ENCODE data around the gene TAS1R3. TPM values are rescaled to one million over a fixed set of nuclear protein-coding genes. Genes with fewer than 3 reads are reported as not detected.

The TAS1R3 gene
- total RNA-seq, 1 experiment from 2014 or later, result 0.22 TPM

- peaks cover 3% of the 10 kb centered on the region; the same call in 1 of the 2 replicates for H3K4me1 Mint-ChIP-seq
- H3K4me3 Mint-ChIP-seq, result peak overlapping the region; percentile 82
- H3K9me3 Mint-ChIP-seq, result no peaks in the 10 kb centered on the region
- H3K27me3 Mint-ChIP-seq (ENCODE audit: low read depth), result peaks cover 5% of the 10 kb centered on the region; the same call in 1 of the 2 replicates
- no peak for TF ChIP-seq FOXK1 (CRISPR knock-in tag; IDR thresholded peaks at IDR 0.05)
- TF ChIP-seq GABPB1 (CRISPR knock-in tag; IDR thresholded peaks at IDR 0.05), result no peak
- no peak for TF ChIP-seq KAT7 (CRISPR knock-in tag; IDR thresholded peaks at IDR 0.05; ENCODE audit: borderline replicate concordance)
- TF ChIP-seq, protein P1, sequence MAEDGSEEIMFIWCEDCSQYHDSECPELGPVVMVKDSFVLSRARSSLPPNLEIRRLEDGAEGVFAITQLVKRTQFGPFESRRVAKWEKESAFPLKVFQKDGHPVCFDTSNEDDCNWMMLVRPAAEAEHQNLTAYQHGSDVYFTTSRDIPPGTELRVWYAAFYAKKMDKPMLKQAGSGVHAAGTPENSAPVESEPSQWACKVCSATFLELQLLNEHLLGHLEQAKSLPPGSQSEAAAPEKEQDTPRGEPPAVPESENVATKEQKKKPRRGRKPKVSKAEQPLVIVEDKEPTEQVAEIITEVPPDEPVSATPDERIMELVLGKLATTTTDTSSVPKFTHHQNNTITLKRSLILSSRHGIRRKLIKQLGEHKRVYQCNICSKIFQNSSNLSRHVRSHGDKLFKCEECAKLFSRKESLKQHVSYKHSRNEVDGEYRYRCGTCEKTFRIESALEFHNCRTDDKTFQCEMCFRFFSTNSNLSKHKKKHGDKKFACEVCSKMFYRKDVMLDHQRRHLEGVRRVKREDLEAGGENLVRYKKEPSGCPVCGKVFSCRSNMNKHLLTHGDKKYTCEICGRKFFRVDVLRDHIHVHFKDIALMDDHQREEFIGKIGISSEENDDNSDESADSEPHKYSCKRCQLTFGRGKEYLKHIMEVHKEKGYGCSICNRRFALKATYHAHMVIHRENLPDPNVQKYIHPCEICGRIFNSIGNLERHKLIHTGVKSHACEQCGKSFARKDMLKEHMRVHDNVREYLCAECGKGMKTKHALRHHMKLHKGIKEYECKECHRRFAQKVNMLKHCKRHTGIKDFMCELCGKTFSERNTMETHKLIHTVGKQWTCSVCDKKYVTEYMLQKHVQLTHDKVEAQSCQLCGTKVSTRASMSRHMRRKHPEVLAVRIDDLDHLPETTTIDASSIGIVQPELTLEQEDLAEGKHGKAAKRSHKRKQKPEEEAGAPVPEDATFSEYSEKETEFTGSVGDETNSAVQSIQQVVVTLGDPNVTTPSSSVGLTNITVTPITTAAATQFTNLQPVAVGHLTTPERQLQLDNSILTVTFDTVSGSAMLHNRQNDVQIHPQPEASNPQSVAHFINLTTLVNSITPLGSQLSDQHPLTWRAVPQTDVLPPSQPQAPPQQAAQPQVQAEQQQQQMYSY (CRISPR knock-in tag; IDR thresholded peaks at IDR 0.05), result no peak
- no peak for TF ChIP-seq NFE2L1 (CRISPR knock-in tag; IDR thresholded peaks at IDR 0.05)
- no peak for TF ChIP-seq ESRRA (CRISPR knock-in tag; IDR thresholded peaks at IDR 0.05; ENCODE audit: borderline replicate concordance)
- no peak for TF ChIP-seq ZNF138 (CRISPR knock-in tag; conservative IDR thresholded peaks at IDR 0.05)
- no peak for TF ChIP-seq NFATC4 (CRISPR knock-in tag; IDR thresholded peaks at IDR 0.05)
- no peak for TF ChIP-seq SP1 (CRISPR knock-in tag; conservative IDR thresholded peaks at IDR 0.05)
- TF ChIP-seq TCF7 (CRISPR knock-in tag; IDR thresholded peaks at IDR 0.05; ENCODE audit: low read depth), result no peak
- TF ChIP-seq PRRX2 (CRISPR knock-in tag; IDR thresholded peaks at IDR 0.05), result no peak
- TF ChIP-seq TEAD4 (CRISPR knock-in tag; IDR thresholded peaks at IDR 0.05), result no peak
- TF ChIP-seq, protein P2, sequence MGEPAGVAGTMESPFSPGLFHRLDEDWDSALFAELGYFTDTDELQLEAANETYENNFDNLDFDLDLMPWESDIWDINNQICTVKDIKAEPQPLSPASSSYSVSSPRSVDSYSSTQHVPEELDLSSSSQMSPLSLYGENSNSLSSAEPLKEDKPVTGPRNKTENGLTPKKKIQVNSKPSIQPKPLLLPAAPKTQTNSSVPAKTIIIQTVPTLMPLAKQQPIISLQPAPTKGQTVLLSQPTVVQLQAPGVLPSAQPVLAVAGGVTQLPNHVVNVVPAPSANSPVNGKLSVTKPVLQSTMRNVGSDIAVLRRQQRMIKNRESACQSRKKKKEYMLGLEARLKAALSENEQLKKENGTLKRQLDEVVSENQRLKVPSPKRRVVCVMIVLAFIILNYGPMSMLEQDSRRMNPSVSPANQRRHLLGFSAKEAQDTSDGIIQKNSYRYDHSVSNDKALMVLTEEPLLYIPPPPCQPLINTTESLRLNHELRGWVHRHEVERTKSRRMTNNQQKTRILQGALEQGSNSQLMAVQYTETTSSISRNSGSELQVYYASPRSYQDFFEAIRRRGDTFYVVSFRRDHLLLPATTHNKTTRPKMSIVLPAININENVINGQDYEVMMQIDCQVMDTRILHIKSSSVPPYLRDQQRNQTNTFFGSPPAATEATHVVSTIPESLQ (CRISPR knock-in tag; IDR thresholded peaks at IDR 0.05), result no peak
- TF ChIP-seq E2F5 (CRISPR knock-in tag; IDR thresholded peaks at IDR 0.05), result no peak
- TF ChIP-seq IRF1 (CRISPR knock-in tag; IDR thresholded peaks at IDR 0.05), result no peak
- no peak for TF ChIP-seq ZNF423 (CRISPR knock-in tag; IDR thresholded peaks at IDR 0.05)
- no peak for TF ChIP-seq EMX1 (CRISPR knock-in tag; IDR thresholded peaks at IDR 0.05)
- ATAC-seq, result no peak
- no peak overlapping the region; the same call in 1 of the 2 replicates for H3K27ac Mint-ChIP-seq
- CTCF ChIA-PET, result interaction anchor here (0.9 to 2.0 kb wide), 4 partner anchors 21 to 132 kb away, joined by 3 to 10 read pairs (median 3); partner anchors contain the start of gene CCNL2
- POLR2A ChIA-PET, result interaction anchor here (0.6 kb wide), 1 partner anchor 70 kb away, joined by 3 read pairs; no protein-coding TSS in a partner anchor
- no peak for DNase-seq (ENCODE audit: low spot score)
- peaks cover 8% of the 10 kb centered on the region; the same call in 1 of the 2 replicates for H3K36me3 Mint-ChIP-seq
Measured at GRCh38 chr1:1373051-1373814, 42.2 kb downstream of the TAS1R3 start.

All from WTC11 (cell line).